SK-N-MC (cell line): ENCODE data around the gene FADS1.

Experiments used
- EZH2 ChIP-seq: fragments of 200-600 bp; sonication (generic); IDR thresholded peaks from one replicate; pipeline ENCODE4 v1.6.1; 2017; ENCODE audit warnings: antibody characterized with exemption
- FOXP2 ChIP-seq: optimal IDR thresholded peaks from 2 replicates; pipeline ENCODE3; 2011; ENCODE audit warnings: mild to moderate bottlenecking, moderate library complexity; ENCODE audit not compliant: insufficient read depth; ENCODE audit errors: extremely low read length, control extremely low read depth
- POLR2AphosphoS5 ChIP-seq: IDR thresholded peaks from 2 replicates; pipeline ENCODE4 v1.6.1; 2012; ENCODE audit warnings: mild to moderate bottlenecking, low read depth, low read length, borderline replicate concordance

- TF ChIP-seq POLR2AphosphoS5 = no peak
- no peak for TF ChIP-seq EZH2
- TF ChIP-seq FOXP2 = no peak
Observed at GRCh38 chr11:61762798-61763197, 54.0 kb downstream of the FADS1 start.
